ENCODE results near the gene NKD2. TPM values are rescaled to one million over a fixed set of nuclear protein-coding genes. Genes with fewer than 3 reads are reported as not detected.

NKD2 gene
- total RNA-seq, 3 donors from 2014 or later (not counting 1 experiment from before 2014, with no cell fraction given) = not detected

GRCh38 chr5:1012900-1013237, 4.3 kb downstream of the NKD2 start:
- intact Hi-C loops (cut with micrococcal nuclease) = no loop called here
- Mint-ChIP-seq H3K27me3 (ENCODE audit: low read depth in 2 of 2) (peaks cover 21 to 25% of the 10 kb centered on the region in 2 donors), H3K9me3 (no peaks in the 10 kb centered on the region), H3K4me3 (no peak overlapping the region), H3K36me3 (no peaks in the 10 kb centered on the region), H3K4me1 (peaks cover 0 to 9% of the 10 kb centered on the region in 2 donors), H3K27ac (no peak overlapping the region)
- no peaks in the 10 kb centered on the region for H3K36me3 ChIP-seq (ENCODE audit: control insufficient read depth, insufficient read depth, low read length)
- H3K27me3 ChIP-seq (ENCODE audit: control insufficient read depth, insufficient read depth, low read length) = peaks cover 6% of the 10 kb centered on the region
- WGBS (ENCODE audit: insufficient coverage) = 94% methylated on average over 7 of the region's 7 CpGs
- H3K4me3 ChIP-seq (ENCODE audit: low read length) = no peak overlapping the region
- no peak for ATAC-seq
- TF ChIP-seq CTCF (IDR thresholded peaks at IDR 0.05) = no peak
- no peak overlapping the region for H3K27ac ChIP-seq (ENCODE audit: low read length)
- H3K9me3 ChIP-seq (ENCODE audit: control insufficient read depth, insufficient read depth, low read length) = no peaks in the 10 kb centered on the region
- DNase-seq = no peak
- H3K4me1 ChIP-seq (ENCODE audit: control insufficient read depth, insufficient read depth, low read length) = peaks cover 2% of the 10 kb centered on the region

- Mint-ChIP-seq H3K36me3 (no peaks in the 10 kb centered on the region), H3K9me3 (no peaks in the 10 kb centered on the region), H3K27ac (no peak overlapping the region), H3K4me1 (peaks cover 0 to 6% of the 10 kb centered on the region in 2 donors), H3K4me3 (no peak overlapping the region), H3K27me3 (ENCODE audit: low read depth in 2 of 2) (peaks cover 15 to 21% of the 10 kb centered on the region in 2 donors)
- 90% methylated on average over 19 of the region's 19 CpGs for WGBS (ENCODE audit: insufficient coverage)
- no peaks in the 10 kb centered on the region for H3K9me3 ChIP-seq (ENCODE audit: control insufficient read depth, insufficient read depth, low read length)
- ATAC-seq (no peak), DNase-seq (no peak)
- TF ChIP-seq CTCF (IDR thresholded peaks at IDR 0.05) = no peak
- no peaks in the 10 kb centered on the region for H3K36me3 ChIP-seq (ENCODE audit: control insufficient read depth, insufficient read depth, low read length)
- H3K4me3 ChIP-seq (ENCODE audit: low read length) = no peak overlapping the region
- peaks cover 2% of the 10 kb centered on the region for H3K4me1 ChIP-seq (ENCODE audit: control insufficient read depth, insufficient read depth, low read length)
- H3K27me3 ChIP-seq (ENCODE audit: control insufficient read depth, insufficient read depth, low read length) = peaks cover 6% of the 10 kb centered on the region
- intact Hi-C loops (cut with micrococcal nuclease) = no loop called here
- no peak overlapping the region for H3K27ac ChIP-seq (ENCODE audit: low read length)
These were observed 4.8 kb downstream of the NKD2 start for GRCh38 chr5:1013238-1013947.

GRCh38 chr5:1013948-1014301, 5.3 kb downstream of the NKD2 start:
- Mint-ChIP-seq H3K9me3 (no peaks in the 10 kb centered on the region), H3K4me3 (no peak overlapping the region), H3K27me3 (ENCODE audit: low read depth in 2 of 2) (peaks cover 15 to 21% of the 10 kb centered on the region in 2 donors), H3K36me3 (no peaks in the 10 kb centered on the region), H3K27ac (no peak overlapping the region), H3K4me1 (peaks cover 0 to 6% of the 10 kb centered on the region in 2 donors)
- intact Hi-C loops (cut with micrococcal nuclease) = no loop called here
- Histone ChIP-seq H3K4me1 (ENCODE audit: control insufficient read depth, insufficient read depth, low read length) (peaks cover 2% of the 10 kb centered on the region), H3K27ac (ENCODE audit: low read length) (no peak overlapping the region), H3K27me3 (ENCODE audit: control insufficient read depth, insufficient read depth, low read length) (peaks cover 6% of the 10 kb centered on the region), H3K9me3 (ENCODE audit: control insufficient read depth, insufficient read depth, low read length) (no peaks in the 10 kb centered on the region), H3K36me3 (ENCODE audit: control insufficient read depth, insufficient read depth, low read length) (no peaks in the 10 kb centered on the region), H3K4me3 (ENCODE audit: low read length) (no peak overlapping the region)
- no peak for ATAC-seq
- TF ChIP-seq CTCF (IDR thresholded peaks at IDR 0.05) = no peak
- DNase-seq = no peak
- WGBS (ENCODE audit: insufficient coverage) = 69% methylated on average over 3 of the region's 3 CpGs

- no peak for DNase-seq
- ATAC-seq = no peak
- no peaks in the 10 kb centered on the region for H3K36me3 Mint-ChIP-seq
These were observed 5.7 kb downstream of the NKD2 start for GRCh38 chr5:1014346-1014745.

More at GRCh38 chr5:1014346-1014745, 5.7 kb downstream of the NKD2 start:
- Histone ChIP-seq H3K4me3 (ENCODE audit: low read length) (no peak overlapping the region), H3K27ac (ENCODE audit: low read length) (no peak overlapping the region), H3K9me3 (ENCODE audit: control insufficient read depth, insufficient read depth, low read length) (no peaks in the 10 kb centered on the region), H3K4me1 (ENCODE audit: control insufficient read depth, insufficient read depth, low read length) (peaks cover 2% of the 10 kb centered on the region), H3K36me3 (ENCODE audit: control insufficient read depth, insufficient read depth, low read length) (no peaks in the 10 kb centered on the region), H3K27me3 (ENCODE audit: control insufficient read depth, insufficient read depth, low read length) (peaks cover 6% of the 10 kb centered on the region)
- 90% methylated on average over 14 of the region's 14 CpGs for WGBS (ENCODE audit: insufficient coverage)
- peaks cover 15 to 21% of the 10 kb centered on the region in 2 donors for H3K27me3 Mint-ChIP-seq (ENCODE audit: low read depth in 2 of 2)
- TF ChIP-seq CTCF (IDR thresholded peaks at IDR 0.05) = no peak
- peaks cover 0 to 6% of the 10 kb centered on the region in 2 donors for H3K4me1 Mint-ChIP-seq
- no peak overlapping the region for H3K27ac Mint-ChIP-seq
- intact Hi-C loops (cut with micrococcal nuclease) = no loop called here
- no peak overlapping the region for H3K4me3 Mint-ChIP-seq
- no peaks in the 10 kb centered on the region for H3K9me3 Mint-ChIP-seq
